Peyer's patch (tissue), 4 donors: ENCODE results near the gene TMSB10.

Experiments
- POLR2A ChIP-seq, 2 donors: fragments of 450-650 bp; IDR thresholded peaks; one replicate each; pipeline ENCODE4 v1.5.1; 2017; ENCODE audit warnings: antibody characterized with exemption in 2 of 2, mild to moderate bottlenecking in 2 of 2, moderate library complexity in 2 of 2
- TF ChIP-seq, protein P1 (sequence below), 6 experiments: fragments of 450-650 bp in 4 of 6; fragments of 200-600 bp in 2 of 6; sonication (generic) in 1 of 6; IDR thresholded peaks; one replicate each; pipeline ENCODE4 v1.5.1; 2017 to 2019; ENCODE audit warnings: antibody characterized with exemption in 6 of 6, mild to moderate bottlenecking in 3 of 6, moderate library complexity in 1 of 6

DNA sequence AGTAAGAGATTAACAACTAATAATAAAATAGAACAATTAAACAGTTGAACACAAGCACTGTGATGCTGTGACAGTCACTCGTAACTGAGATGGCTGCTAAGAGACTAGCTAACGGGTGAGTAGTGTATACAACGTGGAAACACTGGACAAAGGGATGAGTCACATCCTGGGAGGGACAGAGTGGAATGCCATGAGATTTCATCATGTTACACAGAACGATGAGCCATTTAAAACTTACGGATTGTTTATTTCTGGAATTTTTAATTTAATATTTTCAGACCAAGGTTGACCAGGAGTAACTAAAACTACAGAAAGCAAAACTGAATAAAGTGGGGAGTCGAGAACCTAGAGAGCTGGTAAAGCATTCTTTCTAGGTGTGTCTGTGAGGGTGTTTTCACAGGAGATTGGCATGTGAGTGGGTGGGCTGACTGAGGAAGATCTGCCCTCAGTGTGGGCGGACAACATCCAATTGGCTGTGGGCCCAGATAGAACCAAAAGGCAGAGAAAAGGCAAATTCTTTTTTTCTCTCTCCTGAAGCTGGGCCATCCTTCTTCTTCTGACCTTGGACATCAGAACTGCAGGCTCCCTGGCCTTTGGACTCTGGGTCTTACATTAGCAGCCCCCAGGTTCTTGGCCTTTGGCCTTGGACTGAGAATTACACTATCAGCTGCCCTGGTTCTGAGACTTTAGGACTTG, 14.6 kb downstream of the TMSB10 start:
- no peak for TF ChIP-seq POLR2A (IDR thresholded peaks at IDR 0.05)
- TF ChIP-seq, protein P1, sequence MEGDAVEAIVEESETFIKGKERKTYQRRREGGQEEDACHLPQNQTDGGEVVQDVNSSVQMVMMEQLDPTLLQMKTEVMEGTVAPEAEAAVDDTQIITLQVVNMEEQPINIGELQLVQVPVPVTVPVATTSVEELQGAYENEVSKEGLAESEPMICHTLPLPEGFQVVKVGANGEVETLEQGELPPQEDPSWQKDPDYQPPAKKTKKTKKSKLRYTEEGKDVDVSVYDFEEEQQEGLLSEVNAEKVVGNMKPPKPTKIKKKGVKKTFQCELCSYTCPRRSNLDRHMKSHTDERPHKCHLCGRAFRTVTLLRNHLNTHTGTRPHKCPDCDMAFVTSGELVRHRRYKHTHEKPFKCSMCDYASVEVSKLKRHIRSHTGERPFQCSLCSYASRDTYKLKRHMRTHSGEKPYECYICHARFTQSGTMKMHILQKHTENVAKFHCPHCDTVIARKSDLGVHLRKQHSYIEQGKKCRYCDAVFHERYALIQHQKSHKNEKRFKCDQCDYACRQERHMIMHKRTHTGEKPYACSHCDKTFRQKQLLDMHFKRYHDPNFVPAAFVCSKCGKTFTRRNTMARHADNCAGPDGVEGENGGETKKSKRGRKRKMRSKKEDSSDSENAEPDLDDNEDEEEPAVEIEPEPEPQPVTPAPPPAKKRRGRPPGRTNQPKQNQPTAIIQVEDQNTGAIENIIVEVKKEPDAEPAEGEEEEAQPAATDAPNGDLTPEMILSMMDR (IDR thresholded peaks at IDR 0.05): no peak
